Thyroid gland (tissue), 4 donors: Measurements from ENCODE around the gene BTBD19. TPM values are rescaled to one million over a fixed set of nuclear protein-coding genes. Genes with fewer than 3 reads are reported as not detected.

ENCODE experiments used
- DNase-seq, 2 donors: peaks; one replicate each; pipeline ENCODE4 v3.0.0-alpha.2; 2019
- H3K27ac ChIP-seq, 3 donors: fragments of 200-600 bp; sonication (generic); 1 replicate in 2 of 3; 2 replicates in 1 of 3; pipeline ENCODE4 v1.5.1; 2016 to 2019; ENCODE audit warnings: mild to moderate bottlenecking in 1 of 3, moderate library complexity in 1 of 3
- H3K27me3 ChIP-seq: fragments of 200-600 bp; sonication (generic); one replicate; pipeline ENCODE4 v1.5.1; 2019
- H3K36me3 ChIP-seq, 2 donors: fragments of 200-600 bp; sonication (generic); one replicate each; pipeline ENCODE4 v1.5.1; 2016 to 2019
- H3K4me1 ChIP-seq, 2 donors: fragments of 200-600 bp; sonication (generic); one replicate each; pipeline ENCODE4 v1.5.1; 2017 to 2019
- H3K4me3 ChIP-seq, 3 donors: fragments of 200-600 bp; sonication (generic); replicated peaks in 1 of 3; 1 replicate in 2 of 3; 2 replicates in 1 of 3; pipeline ENCODE4 v1.5.1; 2016; ENCODE audit warnings: mild to moderate bottlenecking in 1 of 3
- H3K9me3 ChIP-seq: fragments of 200-600 bp; sonication (generic); one replicate; pipeline ENCODE4 v1.5.1; 2017
- POLR2A ChIP-seq, 2 donors: fragments of 450-650 bp; IDR thresholded peaks; one replicate each; pipeline ENCODE4 v1.6.1; 2017; ENCODE audit warnings: antibody characterized with exemption in 2 of 2, mild to moderate bottlenecking in 2 of 2, moderate library complexity in 1 of 2
- WGBS, 2 donors: methylation state at CpG; one replicate each; pipeline ENCODE4 v1.1.5; 2017; 5-methylcytosine and 5-hydroxymethylcytosine counted together
- intact Hi-C: fragments of 100-400 bp; cut with DNase I; formaldehyde crosslinking; loops from one replicate; pipeline ENCODE4 v1.15.1; 2023
- total RNA-seq, 4 donors: library from RNA; depleted of rRNA; stranded (reverse); fragments of >200 nt; gene quantifications; one replicate each; pipeline ENCODE4 v1.2.3, GENCODE V29; 2016
- TF ChIP-seq, protein P1 (sequence below), 6 experiments: fragments of 200-600 bp in 3 of 6; fragments of 450-650 bp in 3 of 6; sonication (generic) in 3 of 6; IDR thresholded peaks; one replicate each; pipeline ENCODE4 v1.5.1; 2016 to 2019; ENCODE audit warnings: antibody characterized with exemption in 6 of 6, mild to moderate bottlenecking in 2 of 6, inconsistent platforms in 1 of 6, moderate library complexity in 1 of 6

The BTBD19 gene
- total RNA-seq, 4 donors from 2014 or later: 7.3 to 14.9 (median 9.2) TPM

DNA sequence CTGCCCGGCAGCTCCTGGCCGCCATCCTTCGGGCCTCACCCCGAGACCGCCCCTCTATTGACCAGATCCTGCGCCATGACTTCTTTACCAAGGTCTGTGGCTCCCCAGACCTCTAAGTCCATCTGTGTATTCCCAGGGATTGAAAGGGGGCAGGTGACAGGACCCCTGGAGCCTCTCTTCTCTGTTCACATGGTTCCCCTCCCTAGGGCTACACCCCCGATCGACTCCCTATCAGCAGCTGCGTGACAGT, 5.3 kb upstream of the BTBD19 start:
- DNase-seq: no peak
- TF ChIP-seq, protein P1, sequence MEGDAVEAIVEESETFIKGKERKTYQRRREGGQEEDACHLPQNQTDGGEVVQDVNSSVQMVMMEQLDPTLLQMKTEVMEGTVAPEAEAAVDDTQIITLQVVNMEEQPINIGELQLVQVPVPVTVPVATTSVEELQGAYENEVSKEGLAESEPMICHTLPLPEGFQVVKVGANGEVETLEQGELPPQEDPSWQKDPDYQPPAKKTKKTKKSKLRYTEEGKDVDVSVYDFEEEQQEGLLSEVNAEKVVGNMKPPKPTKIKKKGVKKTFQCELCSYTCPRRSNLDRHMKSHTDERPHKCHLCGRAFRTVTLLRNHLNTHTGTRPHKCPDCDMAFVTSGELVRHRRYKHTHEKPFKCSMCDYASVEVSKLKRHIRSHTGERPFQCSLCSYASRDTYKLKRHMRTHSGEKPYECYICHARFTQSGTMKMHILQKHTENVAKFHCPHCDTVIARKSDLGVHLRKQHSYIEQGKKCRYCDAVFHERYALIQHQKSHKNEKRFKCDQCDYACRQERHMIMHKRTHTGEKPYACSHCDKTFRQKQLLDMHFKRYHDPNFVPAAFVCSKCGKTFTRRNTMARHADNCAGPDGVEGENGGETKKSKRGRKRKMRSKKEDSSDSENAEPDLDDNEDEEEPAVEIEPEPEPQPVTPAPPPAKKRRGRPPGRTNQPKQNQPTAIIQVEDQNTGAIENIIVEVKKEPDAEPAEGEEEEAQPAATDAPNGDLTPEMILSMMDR (IDR thresholded peaks at IDR 0.05): no peak
- TF ChIP-seq POLR2A (IDR thresholded peaks at IDR 0.05): no peak
- Histone ChIP-seq H3K27me3 (no peaks in the 10 kb centered on the region), H3K27ac (peak overlapping the region in 2 of 3 donors; percentile 31 to 51), H3K4me1 (peaks cover 26 to 57% of the 10 kb centered on the region in 2 donors), H3K36me3 (peaks cover 20 to 22% of the 10 kb centered on the region in 2 donors), H3K4me3 (no peak overlapping the region), H3K9me3 (no peaks in the 10 kb centered on the region)
- 88 to 89% methylated on average over 9 of the region's 9 CpGs for WGBS, 2 donors
- intact Hi-C loops: no loop called here

- Histone ChIP-seq H3K27ac (peak overlapping the region in 2 of 3 donors; percentile 31 to 58), H3K27me3 (no peaks in the 10 kb centered on the region), H3K4me3 (no peak overlapping the region), H3K9me3 (no peaks in the 10 kb centered on the region), H3K4me1 (peaks cover 31 to 62% of the 10 kb centered on the region in 2 donors), H3K36me3 (peaks cover 20 to 22% of the 10 kb centered on the region in 2 donors)
- intact Hi-C loops: no loop called here
- no peak for DNase-seq
- no peak for TF ChIP-seq POLR2A (IDR thresholded peaks at IDR 0.05)
- TF ChIP-seq, protein P1 (IDR thresholded peaks at IDR 0.05): no peak
- 85 to 92% methylated on average over 9 to 11 of the region's 13 CpGs for WGBS, 2 donors
These were observed 4.8 kb upstream of the BTBD19 start for GRCh38 chr1:44803312-44804095.

DNA sequence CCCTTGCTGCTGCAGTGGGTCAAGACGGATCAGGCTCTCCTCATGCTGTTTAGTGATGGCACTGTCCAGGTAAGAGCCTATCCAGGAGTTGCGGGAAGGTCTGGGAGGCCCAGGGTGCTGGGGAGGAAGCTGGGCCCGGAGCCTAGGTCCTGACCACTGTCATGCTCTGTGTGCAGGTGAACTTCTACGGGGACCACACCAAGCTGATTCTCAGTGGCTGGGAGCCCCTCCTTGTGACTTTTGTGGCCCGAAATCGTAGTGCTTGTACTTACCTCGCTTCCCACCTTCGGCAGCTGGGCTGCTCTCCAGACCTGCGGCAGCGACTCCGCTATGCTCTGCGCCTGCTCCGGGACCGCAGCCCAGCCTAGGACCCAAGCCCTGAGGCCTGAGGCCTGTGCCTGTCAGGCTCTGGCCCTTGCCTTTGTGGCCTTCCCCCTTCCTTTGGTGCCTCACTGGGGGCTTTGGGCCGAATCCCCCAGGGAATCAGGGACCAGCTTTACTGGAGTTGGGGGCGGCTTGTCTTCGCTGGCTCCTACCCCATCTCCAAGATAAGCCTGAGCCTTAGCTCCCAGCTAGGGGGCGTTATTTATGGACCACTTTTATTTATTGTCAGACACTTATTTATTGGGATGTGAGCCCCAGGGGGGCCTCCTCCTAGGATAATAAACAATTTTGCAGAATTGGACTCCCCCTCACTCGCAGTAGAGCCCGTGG, 2.9 kb upstream of the BTBD19 start:
- Histone ChIP-seq H3K27ac (peak overlapping the region in 2 of 3 donors; percentile 97 to 99), H3K36me3 (peaks cover 20 to 22% of the 10 kb centered on the region in 2 donors), H3K27me3 (no peaks in the 10 kb centered on the region), H3K4me3 (no peak overlapping the region), H3K9me3 (no peaks in the 10 kb centered on the region), H3K4me1 (peaks cover 50 to 73% of the 10 kb centered on the region in 2 donors)
- 96 to 99% methylated on average over 16 to 17 of the region's 20 CpGs for WGBS, 2 donors
- TF ChIP-seq, protein P1 (IDR thresholded peaks at IDR 0.05): no peak
- no peak for TF ChIP-seq POLR2A (IDR thresholded peaks at IDR 0.05)
- no peak for DNase-seq
- intact Hi-C loops: no loop called here

GRCh38 chr1:44806025-44806703, 2.2 kb upstream of the BTBD19 start:
- peaks cover 49 to 80% of the 10 kb centered on the region in 2 donors for H3K4me1 ChIP-seq
- TF ChIP-seq, protein P1 (IDR thresholded peaks at IDR 0.05): no peak
- TF ChIP-seq POLR2A (IDR thresholded peaks at IDR 0.05): no peak
- peaks cover 20 to 22% of the 10 kb centered on the region in 2 donors for H3K36me3 ChIP-seq
- H3K4me3 ChIP-seq: no peak overlapping the region
- H3K9me3 ChIP-seq: no peaks in the 10 kb centered on the region
- peak overlapping the region; percentile 97 to 100 (median 99) for H3K27ac ChIP-seq
- intact Hi-C loops: no loop called here
- DNase-seq: peak in 1 of 2 donors; percentile 4
- 92 to 95% methylated on average over 26 to 42 of the region's 70 CpGs for WGBS, 2 donors
- H3K27me3 ChIP-seq: no peaks in the 10 kb centered on the region
